GM18508 (cell line): ENCODE measurements around the gene PRKN.

Experiments
- ATAC-seq: cut with Tn5 transposase; IDR thresholded peaks from one replicate; pipeline ENCODE4 v1.9.1; 2021; ENCODE audit warnings: moderate number of reproducible peaks; ENCODE audit not compliant: insufficient read depth, unreplicated experiment

PRKN gene

DNA sequence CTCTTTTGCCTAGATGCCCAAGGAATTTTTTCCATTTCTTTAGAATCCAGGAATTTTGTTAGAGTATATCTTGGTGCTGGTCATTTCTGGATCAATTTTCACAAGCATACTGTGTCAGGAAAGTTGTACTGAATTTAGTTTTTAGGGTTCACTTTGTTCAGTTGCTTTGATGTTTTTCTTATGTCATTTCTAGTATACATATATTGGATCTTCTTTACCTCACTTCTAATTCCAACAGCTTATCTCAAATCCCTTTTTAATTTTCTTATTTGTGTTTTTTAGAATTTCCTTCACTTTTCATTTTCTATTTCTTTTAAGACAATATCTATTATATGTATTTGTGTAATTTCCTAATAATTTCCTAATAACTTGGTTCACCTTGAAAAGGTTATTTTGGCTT, 1172.7 kb downstream of the PRKN start:
- no peak for ATAC-seq

DNA sequence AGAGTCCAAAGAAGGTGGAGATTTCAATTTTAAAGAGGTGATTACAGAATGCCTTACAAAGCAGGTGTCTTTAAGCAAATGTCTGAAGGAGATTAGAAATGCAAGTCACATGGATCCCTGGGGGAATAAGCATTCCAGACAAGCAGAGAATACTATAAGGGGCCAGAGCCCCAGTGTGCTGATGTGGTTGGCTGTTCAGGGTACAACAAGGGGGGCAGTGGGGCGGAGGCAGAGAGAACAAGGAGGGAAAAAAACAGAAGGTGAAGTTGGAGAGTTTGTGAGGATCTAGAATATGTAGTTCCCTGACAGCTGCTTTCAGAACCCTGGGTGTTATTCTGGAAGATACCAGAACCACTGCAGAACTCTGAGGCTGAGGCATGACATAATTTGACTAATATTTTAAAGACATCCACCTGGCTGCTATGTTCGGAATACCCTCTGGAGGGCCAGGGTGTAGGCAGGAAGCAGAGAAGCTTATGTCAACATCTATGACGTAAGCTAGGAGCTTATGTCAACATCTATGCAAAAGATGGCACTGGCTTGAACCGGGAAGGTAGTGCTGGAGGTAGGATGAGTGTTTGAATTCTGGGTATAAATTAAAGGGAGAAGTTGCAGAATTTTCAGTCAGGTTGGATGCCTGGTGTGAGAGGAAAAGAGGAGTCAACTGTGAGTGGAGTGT, 1177.5 kb downstream of the PRKN start:
- ATAC-seq, result no peak

DNA sequence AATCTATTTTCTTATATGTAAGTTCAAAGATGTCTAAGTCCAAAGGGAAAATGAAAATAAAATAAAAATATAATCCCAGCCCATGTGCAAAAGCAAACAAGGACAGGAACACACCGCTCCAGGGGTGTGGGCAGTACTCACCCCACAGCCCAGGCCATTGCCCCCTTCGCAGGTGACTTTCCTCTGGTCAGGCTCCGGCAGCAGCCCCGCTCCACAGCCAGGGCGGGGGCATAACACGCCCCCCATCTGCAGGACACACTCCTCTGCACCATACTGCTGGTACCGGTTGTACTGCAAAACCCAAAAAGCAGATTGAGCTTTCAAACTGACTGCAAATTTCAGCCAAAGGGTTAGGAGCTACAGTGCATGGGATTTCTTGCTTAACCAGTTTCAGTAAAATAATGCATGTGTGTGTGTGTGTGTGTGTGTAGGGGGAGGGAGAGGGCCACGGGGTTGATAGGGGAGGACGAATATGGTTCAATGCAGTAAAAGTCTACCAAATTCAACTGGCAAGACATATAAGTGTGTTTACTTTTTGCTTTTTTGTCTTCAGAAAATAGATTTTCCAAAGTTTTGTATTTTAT, 1178.8 kb downstream of the PRKN start:
- ATAC-seq, result no peak

DNA sequence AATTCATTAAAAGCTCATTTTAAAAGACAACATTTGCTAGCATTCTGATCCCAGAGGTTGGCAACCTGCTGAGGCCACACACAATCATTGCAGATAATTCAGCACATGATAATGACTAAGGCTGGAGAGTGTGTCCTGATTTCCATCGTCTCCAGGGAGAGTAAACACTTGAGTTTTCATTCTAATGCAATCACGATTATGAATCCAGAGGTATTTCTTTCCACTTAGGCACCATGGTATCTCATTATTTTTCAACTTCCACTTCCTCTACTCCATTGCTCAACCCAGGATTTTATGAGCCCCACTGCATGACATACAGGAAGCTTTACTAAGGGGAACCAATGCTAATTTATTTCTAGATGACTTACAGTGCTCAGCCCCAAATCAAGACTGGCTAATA, 1179.9 kb downstream of the PRKN start:
- ATAC-seq, result no peak

DNA sequence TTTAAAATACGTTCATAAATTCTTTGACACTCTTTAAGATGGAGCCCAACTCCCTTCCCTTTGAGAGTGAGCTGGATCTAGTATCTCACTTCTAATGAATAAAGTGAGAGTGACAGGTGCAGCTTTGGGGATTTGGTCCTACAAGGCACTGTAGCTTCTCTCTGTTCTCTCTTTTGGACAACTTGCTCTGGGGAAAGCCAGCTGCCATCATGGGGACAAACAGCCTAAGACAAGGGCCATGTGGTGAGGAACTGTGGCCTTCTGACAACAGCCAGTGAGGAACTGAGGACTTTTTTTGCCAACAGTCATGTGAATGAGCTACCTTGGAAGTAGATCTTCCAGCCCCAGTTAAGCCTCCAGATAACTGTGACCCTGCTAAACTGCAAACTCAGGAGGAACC, 1180.9 kb downstream of the PRKN start:
- ATAC-seq, result no peak

DNA sequence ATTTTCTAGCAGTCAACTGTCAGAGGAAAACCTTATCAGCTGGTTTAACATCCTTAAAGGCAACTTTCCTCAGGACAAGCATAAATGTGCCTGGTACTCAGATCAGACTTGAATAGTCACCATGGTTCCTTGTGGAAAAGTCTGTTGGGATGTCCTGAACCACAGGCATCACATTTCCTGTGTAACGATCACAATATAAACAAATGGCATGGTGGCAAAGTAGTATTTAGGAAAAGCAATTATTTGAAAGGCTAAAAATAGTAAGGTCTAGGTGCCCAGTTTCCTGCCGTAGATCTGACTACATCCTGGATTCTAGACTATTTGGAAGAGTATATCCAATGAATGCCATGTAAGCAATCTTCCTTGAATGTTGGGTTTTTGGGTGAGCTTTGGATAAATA, 1181.8 kb downstream of the PRKN start:
- ATAC-seq, result no peak

DNA sequence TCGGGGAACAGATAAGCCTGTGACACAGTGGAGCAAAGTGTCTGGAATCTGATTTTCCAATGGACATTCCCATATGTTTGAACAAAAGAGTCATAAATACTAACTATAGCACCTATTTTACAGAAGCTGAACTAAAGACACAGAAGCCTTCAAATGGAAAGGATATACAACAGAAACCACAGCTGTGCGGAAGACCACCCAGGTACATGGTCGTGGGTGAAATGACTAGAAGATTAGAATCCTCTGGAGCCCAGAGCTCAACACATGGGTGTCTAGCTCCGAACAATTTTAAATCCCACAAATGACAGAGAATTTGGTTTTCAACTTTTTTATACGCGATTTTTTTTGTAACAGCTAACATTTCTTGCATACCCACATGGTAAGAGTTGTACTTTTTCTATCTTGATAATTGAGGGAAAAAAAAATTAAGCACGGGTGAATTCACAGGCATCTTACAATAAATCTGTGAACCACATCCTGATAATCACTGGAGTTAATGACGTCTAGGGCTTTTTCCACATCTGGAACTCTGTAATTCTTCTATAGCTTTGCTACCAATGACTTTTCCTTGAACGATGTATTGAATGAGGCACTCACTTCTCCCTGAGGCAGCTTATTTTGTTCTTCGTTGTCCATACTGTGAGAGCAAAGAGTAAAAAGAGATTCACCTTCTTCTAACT, 1182.6 kb downstream of the PRKN start:
- no peak for ATAC-seq

DNA sequence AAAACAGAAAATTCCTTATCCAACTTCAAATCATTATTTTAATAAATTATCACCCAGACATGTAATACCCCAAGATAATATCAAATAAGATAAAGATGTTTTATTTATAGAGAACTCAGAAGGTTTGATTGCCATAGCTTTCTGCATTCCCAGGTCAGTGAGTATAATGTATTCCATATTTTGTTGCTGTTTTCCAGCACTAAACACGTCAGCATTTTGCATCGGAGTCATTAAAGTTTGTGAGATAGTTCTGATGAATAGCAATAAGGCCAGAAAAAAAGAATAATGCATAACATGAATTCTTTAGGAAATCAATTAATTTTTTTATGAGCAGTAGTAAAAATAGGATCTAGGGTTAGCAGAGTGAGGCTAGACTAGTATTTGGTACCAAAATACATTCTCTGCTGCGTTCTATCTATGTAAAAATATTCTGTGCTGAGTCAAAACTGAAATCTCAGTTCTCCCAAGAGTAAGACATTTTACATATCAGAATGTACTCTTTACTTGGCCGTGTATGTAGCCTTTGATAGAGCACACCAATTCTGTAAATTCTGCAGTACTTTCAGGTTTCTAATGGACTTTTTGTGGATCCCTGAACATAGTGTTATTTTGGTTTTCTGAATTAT, 1183.8 kb downstream of the PRKN start:
- no peak for ATAC-seq

DNA sequence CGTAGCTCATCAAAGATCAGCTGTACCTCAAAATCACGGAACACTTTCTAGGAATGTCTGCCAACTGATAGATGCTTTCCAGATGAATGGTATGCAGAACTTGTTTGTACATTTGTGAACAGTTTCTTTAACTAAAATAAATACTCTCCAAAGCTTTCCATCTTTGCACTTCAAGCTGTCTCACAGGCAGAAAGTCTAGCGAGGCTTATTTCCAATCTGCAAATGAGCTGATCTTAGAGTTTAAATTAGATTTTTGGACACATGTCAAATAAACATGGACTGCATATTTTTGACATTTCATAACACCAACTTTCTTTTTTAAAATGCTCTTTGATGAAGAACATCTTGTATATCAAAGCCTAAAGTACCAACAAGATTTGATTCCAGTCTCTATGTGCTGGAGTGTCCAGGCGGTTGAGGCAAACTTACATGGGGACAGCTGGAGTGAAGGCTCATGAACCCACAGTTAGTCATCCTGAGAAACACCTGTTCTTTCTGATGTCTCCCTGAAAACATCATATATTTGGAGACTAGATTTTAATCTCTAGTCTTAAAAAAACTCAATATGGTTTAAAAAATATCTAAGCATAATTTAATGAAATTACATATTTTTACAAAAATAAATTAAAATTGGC, 1185.1 kb downstream of the PRKN start:
- ATAC-seq, result no peak

DNA sequence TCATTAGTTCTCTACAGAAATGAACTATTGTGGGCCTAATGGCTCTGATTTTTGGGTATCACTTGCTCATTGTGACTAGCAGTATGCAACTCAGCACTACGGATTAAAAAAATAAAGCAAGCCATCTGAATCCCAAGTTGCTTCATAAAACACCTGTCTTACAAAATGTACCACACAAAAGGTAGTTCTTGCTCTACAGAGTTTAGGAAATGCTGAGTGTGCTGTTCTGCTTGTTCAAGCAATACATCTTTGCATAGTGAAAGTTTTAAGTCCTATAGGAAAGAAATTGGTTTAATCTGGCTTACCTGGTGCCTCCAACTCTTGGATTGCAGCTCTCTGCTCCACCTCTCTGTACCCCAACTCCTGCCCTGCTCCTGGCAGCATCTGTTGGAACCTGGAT, 1187.0 kb downstream of the PRKN start:
- ATAC-seq, result no peak

DNA sequence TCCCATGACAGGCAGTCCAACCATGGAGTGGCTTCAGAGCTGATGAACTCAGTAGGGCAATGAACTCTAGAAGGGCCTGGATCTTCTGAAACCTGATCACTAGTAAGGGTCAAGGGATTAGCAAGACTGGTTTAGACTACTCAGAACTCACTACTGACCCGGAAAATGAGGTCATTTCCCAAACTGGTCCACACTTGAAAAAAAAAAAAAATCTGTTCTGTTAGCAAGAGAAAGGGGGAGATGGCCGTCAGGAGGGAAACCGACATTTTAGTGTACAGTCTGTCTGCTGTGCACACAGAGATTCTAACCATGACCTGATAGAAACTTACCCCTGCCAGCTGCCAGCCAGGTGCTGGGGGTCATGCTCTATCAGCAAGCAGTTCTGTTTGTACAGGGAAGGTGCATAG, 1191.3 kb downstream of the PRKN start:
- ATAC-seq, result no peak

DNA sequence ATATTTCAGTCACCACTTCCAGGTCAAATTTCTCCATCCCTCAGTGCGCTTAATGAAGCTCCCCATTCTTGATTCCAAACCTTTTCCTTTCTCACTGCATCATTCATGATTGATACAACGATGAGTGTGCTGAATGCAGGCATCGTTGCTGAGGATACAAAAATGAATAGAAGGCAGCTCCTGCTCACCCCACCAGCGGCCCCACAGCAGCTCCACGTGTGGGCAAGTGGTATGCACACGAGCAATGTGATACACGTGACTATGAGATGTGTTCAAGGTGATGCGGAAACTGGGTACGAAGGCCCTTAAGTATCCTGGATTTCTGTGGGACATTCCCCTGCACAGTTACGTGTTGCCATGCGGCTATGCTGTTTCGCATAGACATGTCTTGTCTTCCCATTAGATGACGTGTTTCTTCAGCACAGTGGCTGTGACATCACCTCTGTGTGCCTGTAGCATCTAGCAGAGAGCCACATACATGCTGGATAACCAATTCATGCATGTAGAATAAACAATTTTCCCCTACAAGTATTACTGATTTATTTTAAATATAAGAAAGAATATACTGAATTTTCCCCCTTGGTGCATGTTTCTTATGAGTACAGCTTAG, 1193.2 kb downstream of the PRKN start:
- no peak for ATAC-seq

DNA sequence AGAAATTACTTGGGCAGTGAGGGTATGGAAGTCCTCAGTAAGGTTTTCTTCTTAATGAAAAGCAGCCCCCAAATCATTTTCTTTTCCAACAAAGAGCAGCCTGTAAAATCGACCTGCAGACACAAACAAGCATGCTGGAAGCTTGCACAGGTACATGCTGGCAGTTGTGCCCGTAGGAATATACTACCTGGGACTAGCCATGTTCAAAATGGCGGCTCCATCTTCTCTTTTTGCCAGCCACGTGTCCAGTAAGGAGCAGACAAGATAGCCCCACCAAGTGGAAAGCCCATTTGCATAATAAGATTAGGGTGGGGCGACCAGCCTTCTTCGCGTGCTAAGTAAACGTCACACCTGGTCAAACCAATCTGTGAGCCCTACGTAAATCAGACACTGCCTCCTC, 1194.3 kb downstream of the PRKN start:
- ATAC-seq, result no peak

DNA sequence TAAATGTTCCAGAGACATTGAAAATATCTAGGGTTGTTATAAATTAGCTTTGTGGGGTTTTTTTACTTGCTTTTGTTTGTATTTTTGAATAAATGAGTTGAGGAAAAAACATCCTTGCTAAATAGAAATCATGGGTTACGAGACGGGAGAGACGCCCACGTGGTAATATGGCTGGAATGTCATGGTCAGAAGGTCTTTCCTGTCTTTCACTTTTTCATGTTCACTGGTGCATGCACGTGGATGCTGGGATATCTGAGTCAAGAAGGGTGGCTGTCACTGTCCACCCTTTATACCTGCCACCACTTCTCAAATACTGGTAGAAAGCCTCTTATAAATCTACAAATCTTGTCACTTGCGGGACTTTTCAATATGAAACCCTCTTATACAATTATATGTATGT, 1195.0 kb downstream of the PRKN start:
- ATAC-seq, result no peak

DNA sequence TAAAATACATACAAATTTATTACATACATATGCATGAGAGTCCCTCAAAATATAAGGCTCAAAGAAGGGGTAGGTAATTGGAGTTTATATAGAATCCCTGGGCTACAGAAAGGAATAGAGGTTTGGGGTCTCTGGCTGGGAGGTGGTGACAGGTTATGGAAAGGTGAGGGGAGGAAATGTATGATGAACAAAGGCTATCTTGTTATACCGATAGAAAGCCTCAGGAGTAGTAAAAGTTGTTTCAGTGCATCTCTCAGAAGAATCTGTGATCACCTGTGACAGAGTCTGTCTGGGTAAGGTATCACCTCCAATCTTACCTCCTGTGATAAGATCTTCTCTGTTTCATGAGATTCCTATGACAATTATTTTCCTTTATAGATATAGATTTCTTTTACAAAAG, 1200.8 kb downstream of the PRKN start:
- ATAC-seq, result no peak

DNA sequence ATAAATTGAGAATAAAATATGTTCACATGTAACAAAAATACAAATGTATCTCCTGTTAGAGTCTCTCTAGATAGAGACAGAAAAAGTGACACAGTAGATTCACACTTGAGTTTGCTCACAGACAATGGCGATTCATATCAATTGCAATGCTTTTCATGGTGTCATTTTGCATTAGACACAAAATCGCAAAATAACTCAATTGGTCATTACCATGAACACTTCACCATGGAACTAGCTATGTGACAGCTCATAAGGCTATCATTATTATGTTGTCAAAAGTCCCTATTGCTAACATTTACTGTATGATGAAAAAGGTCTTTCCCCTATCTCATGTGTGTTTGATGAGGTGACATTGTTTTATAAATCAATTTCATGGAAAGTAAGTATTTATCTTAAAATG, 1204.2 kb downstream of the PRKN start:
- ATAC-seq, result no peak

DNA sequence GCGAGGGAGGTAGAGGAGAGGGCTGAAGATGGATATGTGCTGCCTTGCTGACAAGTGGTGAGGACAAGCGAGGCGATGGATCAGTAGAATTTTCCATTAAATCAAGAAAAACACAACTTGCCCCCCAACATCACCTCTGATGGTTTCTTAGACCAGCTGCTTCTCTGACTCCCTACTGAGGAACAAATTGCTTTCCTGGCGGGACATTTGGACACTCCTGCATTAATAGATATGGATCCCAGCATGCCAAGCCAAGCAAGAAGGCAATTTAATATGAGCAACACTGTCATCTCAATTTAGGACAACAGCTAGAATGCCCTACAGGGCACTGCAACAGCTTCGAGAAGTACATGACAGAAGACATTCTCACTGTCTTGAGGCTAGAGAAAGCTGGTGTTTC, 1205.3 kb downstream of the PRKN start:
- ATAC-seq, result no peak

DNA sequence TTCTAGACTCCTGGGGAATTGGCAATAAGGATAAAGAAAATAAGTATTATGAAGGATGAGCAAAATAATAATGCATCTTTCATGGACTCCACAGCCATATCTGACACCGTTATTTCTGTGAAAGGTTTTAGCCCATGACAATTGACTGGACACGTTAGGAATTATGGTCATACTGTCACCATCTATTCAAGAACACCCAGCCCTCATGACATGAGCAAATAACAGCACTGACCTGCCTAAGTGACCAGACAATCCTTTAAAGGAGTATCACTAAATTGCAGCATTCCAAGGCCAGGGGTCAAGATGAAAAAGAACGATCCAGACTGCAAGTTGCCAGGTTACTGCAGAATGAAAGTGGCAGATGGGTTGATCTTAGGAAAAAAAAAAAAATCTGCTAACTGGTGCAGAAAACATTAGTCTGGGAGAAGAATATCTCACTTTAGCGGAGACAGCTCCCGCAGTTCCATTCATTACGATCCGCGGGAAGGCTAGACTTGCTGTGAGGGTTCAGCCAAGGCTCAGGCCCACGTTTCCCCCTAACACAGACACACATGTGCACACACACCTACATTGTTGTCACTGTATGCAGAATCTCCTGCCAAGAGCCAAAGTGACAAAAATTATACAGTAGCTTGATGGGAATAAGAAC, 1216.0 kb downstream of the PRKN start:
- no peak for ATAC-seq

DNA sequence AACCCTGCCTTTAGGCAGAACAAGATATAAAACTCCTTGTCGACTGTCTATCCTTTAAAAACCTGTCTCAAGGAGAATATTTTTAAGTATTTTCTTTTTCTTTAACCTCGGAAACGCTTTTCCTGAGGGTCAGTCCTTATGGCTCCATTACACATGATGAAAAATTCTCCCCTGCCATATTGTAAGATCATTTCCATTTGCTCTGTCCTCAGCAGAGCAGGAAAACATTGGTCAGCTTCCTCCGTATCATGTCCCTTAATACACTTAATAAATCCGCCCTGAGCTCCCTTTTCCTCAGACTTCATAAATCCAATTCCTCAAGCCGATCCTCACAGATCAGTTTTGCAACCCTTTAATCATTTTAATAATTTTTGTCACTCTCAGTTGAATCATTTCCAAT, 1219.2 kb downstream of the PRKN start:
- no peak for ATAC-seq

DNA sequence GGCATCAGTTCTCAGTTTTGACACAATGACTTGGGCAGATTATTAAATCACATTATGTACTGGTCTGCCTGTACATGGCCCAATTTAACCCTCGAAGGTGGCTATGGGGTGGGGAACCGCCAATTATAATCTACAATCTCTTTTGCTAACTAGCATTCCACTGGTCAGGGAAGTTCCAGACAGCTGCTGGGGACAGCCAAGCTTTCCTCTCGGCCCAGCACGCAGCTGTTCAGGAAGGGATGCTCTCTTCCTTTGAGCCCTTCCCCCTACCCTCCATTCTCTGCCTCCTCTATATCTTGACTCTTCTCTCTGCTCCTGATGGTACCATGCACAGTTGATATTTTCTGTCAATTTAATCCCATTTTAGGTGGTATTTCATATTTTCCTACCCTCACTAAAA, 1220.2 kb downstream of the PRKN start:
- no peak for ATAC-seq
